Caco-2 (cell line): ENCODE results near the gene GRID1. TPM values are rescaled to one million over a fixed set of nuclear protein-coding genes. Genes with fewer than 3 reads are reported as not detected.

ENCODE experiments used
- BruUV-seq: library from RNA; stranded (reverse); fragments of 400-500 nt; replicated peaks from 2 replicates; lab custom pipeline; 2021; lab: Mats Ljungman, UMichigan
- CTCF ChIA-PET: fragments of 300-600 bp; sonication (Branson Sonifier 250); formaldehyde crosslinking; loops from one replicate; lab custom pipeline; 2022; ENCODE audit warnings: antibody characterized with exemption; lab: Charles Lee
- POLR2A ChIA-PET: fragments of 300-600 bp; sonication (Branson Sonifier 250); formaldehyde crosslinking; loops from one replicate; lab custom pipeline; 2022; ENCODE audit warnings: antibody characterized with exemption; lab: Charles Lee
- DNase-seq, 2 experiments: peaks; one replicate each; pipeline versions ENCODE4 v3.0.0 to v3.0.0-alpha.2; 2020 to 2022
- H3K27me3 ChIP-seq: replicated peaks from 2 replicates; pipeline ENCODE4 v1.6.0; 2011; ENCODE audit warnings: low read length; ENCODE audit not compliant: control insufficient read depth, insufficient read depth
- H3K36me3 ChIP-seq: 2 replicates; pipeline ENCODE4 v1.5.1; 2011; ENCODE audit warnings: low read length; ENCODE audit not compliant: control insufficient read depth, insufficient read depth
- H3K4me1 ChIP-seq: fragments of 250-450 bp; sonication (Bioruptor Pico); 2 replicates; pipeline ENCODE4 v1.5.1; 2020; ENCODE audit warnings: mild to moderate bottlenecking
- H3K4me3 ChIP-seq: 2 replicates; pipeline ENCODE4 v1.5.1; 2011; ENCODE audit warnings: low read depth, mild to moderate bottlenecking, control low read depth, low read length
- H3K9me3 ChIP-seq: fragments of 250-450 bp; sonication (Bioruptor Pico); 2 replicates; pipeline ENCODE4 v1.5.1; 2020; ENCODE audit warnings: mild to moderate bottlenecking, moderate library complexity
- H3K27ac Mint-ChIP-seq: one replicate; pipeline ENCODE4 v1.8.0; 2022; ENCODE audit warnings: mixed read lengths; ENCODE audit not compliant: unreplicated experiment
- H3K27me3 Mint-ChIP-seq: one replicate; pipeline ENCODE4 v1.8.0; 2022; ENCODE audit warnings: mixed read lengths; ENCODE audit not compliant: insufficient read depth, unreplicated experiment
- H3K36me3 Mint-ChIP-seq: one replicate; pipeline ENCODE4 v1.8.0; 2022; ENCODE audit warnings: mild to moderate bottlenecking, mixed read lengths; ENCODE audit not compliant: insufficient read depth, unreplicated experiment
- H3K4me1 Mint-ChIP-seq: one replicate; pipeline ENCODE4 v1.8.0; 2022; ENCODE audit warnings: low read depth, mixed read lengths; ENCODE audit not compliant: unreplicated experiment
- H3K4me3 Mint-ChIP-seq: one replicate; pipeline ENCODE4 v1.8.0; 2022; ENCODE audit warnings: mild to moderate bottlenecking, moderate library complexity, mixed read lengths; ENCODE audit not compliant: unreplicated experiment
- H3K9me3 Mint-ChIP-seq: one replicate; pipeline ENCODE4 v1.8.0; 2022; ENCODE audit warnings: mixed read lengths; ENCODE audit not compliant: unreplicated experiment
- CTCF ChIP-seq, 2 experiments: fragments of 200-600 bp in 1 of 2; IDR thresholded peaks; 1 replicate in 1 of 2; 2 replicates in 1 of 2; pipeline versions ENCODE4 v1.5.1 to v1.8.0; 2011 to 2022; ENCODE audit warnings: antibody characterized with exemption in 1 of 2, control low read depth in 1 of 2, inconsistent platforms in 1 of 2, low read depth in 1 of 2, low read length in 1 of 2, mild to moderate bottlenecking in 1 of 2, moderate library complexity in 1 of 2; ENCODE audit not compliant: insufficient read depth in 1 of 2, severe bottlenecking in 1 of 2, unreplicated experiment in 1 of 2
- intact Hi-C: fragments of 100-400 bp; cut with micrococcal nuclease; formaldehyde crosslinking; loops from one replicate; pipeline ENCODE4 v1.10.0; 2022; ENCODE audit not compliant: unreplicated experiment
- total RNA-seq: library from RNA; stranded (reverse); gene quantifications from 2 replicates; pipeline ENCODE4 v1.2.3, GENCODE V29; 2022

GRID1 gene
- total RNA-seq, 1 experiment from 2014 or later: 8.0 TPM

GRCh38 chr10:86086418-86086817 lies 280.2 kb downstream of the GRID1 start:
- no TSS peak for BruUV-seq
- Histone ChIP-seq H3K36me3 (no peaks in the 10 kb centered on the region), H3K4me1 (no peaks in the 10 kb centered on the region), H3K9me3 (no peaks in the 10 kb centered on the region), H3K27me3 (no peaks in the 10 kb centered on the region; the same call in 1 of the 2 replicates), H3K4me3 (no peak overlapping the region)
- Mint-ChIP-seq H3K4me3 (no peak overlapping the region), H3K27me3 (peaks cover 13% of the 10 kb centered on the region), H3K9me3 (no peaks in the 10 kb centered on the region), H3K4me1 (no peaks in the 10 kb centered on the region), H3K27ac (no peak overlapping the region), H3K36me3 (no peaks in the 10 kb centered on the region)
- DNase-seq: no peak
- POLR2A ChIA-PET: no interaction called here
- intact Hi-C loops: no loop called here
- TF ChIP-seq CTCF (IDR thresholded peaks at IDR 0.05; ENCODE audit: insufficient read depth in 1 of 2, low read depth in 1 of 2, low read length in 1 of 2, severe bottlenecking in 1 of 2, unreplicated experiment in 1 of 2): no peak
- CTCF ChIA-PET: no interaction called here

GRCh38 chr10:86085686-86086085 lies 280.9 kb downstream of the GRID1 start:
- no peaks in the 10 kb centered on the region for H3K9me3 ChIP-seq
- H3K4me1 Mint-ChIP-seq: no peaks in the 10 kb centered on the region
- TF ChIP-seq CTCF (IDR thresholded peaks at IDR 0.05; ENCODE audit: insufficient read depth in 1 of 2, low read depth in 1 of 2, low read length in 1 of 2, severe bottlenecking in 1 of 2, unreplicated experiment in 1 of 2): no peak
- H3K27me3 ChIP-seq: no peaks in the 10 kb centered on the region; the same call in 1 of the 2 replicates
- no peaks in the 10 kb centered on the region for H3K9me3 Mint-ChIP-seq
- intact Hi-C loops: no loop called here
- CTCF ChIA-PET: no interaction called here
- no peak overlapping the region for H3K4me3 ChIP-seq
- H3K36me3 ChIP-seq: no peaks in the 10 kb centered on the region
- no peak overlapping the region for H3K27ac Mint-ChIP-seq
- no peaks in the 10 kb centered on the region for H3K36me3 Mint-ChIP-seq
- no TSS peak for BruUV-seq
- peaks cover 15% of the 10 kb centered on the region for H3K27me3 Mint-ChIP-seq
- no peak overlapping the region for H3K4me3 Mint-ChIP-seq
- POLR2A ChIA-PET: no interaction called here
- H3K4me1 ChIP-seq: no peaks in the 10 kb centered on the region
- DNase-seq: no peak

- TF ChIP-seq CTCF (IDR thresholded peaks at IDR 0.05; ENCODE audit: insufficient read depth in 1 of 2, low read depth in 1 of 2, low read length in 1 of 2, severe bottlenecking in 1 of 2, unreplicated experiment in 1 of 2): no peak
- BruUV-seq: no TSS peak
- DNase-seq: no peak
- H3K4me1 Mint-ChIP-seq: no peaks in the 10 kb centered on the region
- ChIA-PET POLR2A (no interaction called here), CTCF (no interaction called here)
- Histone ChIP-seq H3K9me3 (no peaks in the 10 kb centered on the region), H3K27me3 (no peaks in the 10 kb centered on the region; the same call in 1 of the 2 replicates), H3K4me3 (no peak overlapping the region), H3K36me3 (no peaks in the 10 kb centered on the region), H3K4me1 (no peaks in the 10 kb centered on the region)
- intact Hi-C loops: no loop called here
- H3K9me3 Mint-ChIP-seq: no peaks in the 10 kb centered on the region
- no peak overlapping the region for H3K4me3 Mint-ChIP-seq
- peaks cover 20% of the 10 kb centered on the region for H3K27me3 Mint-ChIP-seq
- H3K27ac Mint-ChIP-seq: no peak overlapping the region
- no peaks in the 10 kb centered on the region for H3K36me3 Mint-ChIP-seq
Measured at GRCh38 chr10:86085136-86085535, 281.5 kb downstream of the GRID1 start.
